GM21786 (cell line): ENCODE results near the gene VPS13D.

Source experiments
- ATAC-seq: cut with Tn5 transposase; IDR thresholded peaks from one replicate; pipeline ENCODE4 v1.9.1; 2021; ENCODE audit not compliant: unreplicated experiment

The VPS13D gene

GRCh38 chr1:12229835-12230548, at the start of gene VPS13D:
Gene VPS13D (plus strand): TSS chr1:12230030. CDS start chr1:12234267, 4,237 bp downstream.
- peak; percentile 62 for ATAC-seq

DNA sequence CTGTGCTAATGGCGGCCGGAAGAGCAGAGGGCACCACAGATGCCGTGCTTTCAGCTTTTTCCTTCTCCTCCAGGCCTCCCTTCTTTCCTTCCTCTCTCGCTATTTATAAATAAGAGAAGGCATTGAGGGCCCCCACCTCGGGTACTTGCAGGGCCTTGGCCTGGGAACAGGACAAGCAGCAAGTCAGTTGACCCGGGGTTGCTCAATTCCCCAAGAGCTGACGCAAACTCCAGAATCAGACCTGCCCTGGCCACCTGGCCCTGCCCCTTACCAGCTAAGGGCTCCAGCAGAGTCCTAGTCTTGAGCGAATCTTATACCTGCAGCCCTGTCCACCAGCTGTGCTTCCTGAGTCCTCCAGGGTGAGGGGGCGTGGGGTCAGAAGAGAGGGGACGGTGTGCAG, 49.5 kb upstream of the VPS13D start:
- no peak for ATAC-seq

- ATAC-seq = no peak
These were observed 48.9 kb upstream of the VPS13D start for GRCh38 chr1:12180903-12181302.

DNA sequence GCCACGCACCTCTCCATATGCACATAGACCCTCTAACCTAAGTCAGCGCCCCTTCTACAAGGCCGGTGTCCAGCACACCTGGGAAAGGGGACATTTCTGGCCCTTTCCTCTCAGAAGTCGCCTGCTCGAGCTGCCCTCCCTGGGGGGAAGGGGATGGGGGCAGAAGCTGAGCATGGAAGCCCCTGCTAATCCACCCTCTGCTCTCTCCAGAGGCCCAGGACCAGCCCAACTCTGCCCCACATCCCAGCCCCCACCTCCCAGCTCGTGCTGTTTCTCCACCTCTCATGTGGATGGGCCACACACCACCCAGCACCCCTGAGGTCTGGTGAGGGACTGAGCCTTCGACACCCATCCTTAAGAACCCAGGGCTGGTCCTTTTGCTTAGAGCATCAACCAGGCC, 48.3 kb upstream of the VPS13D start:
- ATAC-seq = no peak

DNA sequence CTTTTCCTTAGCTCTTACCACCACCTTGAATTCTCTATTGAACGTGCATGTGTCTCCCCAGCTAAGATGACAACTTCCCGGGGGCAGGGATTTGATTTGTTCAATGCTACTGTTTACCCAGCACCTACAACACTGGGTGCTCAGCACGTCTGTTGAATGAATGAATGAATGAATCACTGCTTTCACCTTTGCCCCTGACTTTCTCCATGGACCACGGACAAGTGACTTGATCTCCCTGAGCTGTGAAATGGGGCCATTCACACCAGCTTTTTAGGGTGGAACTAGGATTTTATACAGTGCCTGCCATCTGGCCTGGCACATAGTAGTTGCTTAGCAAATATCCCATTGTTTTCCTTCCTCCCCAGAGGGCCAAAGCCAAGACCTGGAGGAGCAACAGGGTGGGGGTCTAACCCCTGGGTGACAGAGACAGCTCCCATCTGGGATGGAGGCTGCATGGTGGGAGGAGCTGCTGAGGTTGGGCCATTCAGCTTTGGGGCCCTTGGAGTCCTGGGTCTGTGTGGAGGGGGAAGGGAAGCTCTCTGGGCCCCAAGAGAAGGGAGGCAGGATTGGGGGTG, 47.3 kb upstream of the VPS13D start:
- no peak for ATAC-seq

DNA sequence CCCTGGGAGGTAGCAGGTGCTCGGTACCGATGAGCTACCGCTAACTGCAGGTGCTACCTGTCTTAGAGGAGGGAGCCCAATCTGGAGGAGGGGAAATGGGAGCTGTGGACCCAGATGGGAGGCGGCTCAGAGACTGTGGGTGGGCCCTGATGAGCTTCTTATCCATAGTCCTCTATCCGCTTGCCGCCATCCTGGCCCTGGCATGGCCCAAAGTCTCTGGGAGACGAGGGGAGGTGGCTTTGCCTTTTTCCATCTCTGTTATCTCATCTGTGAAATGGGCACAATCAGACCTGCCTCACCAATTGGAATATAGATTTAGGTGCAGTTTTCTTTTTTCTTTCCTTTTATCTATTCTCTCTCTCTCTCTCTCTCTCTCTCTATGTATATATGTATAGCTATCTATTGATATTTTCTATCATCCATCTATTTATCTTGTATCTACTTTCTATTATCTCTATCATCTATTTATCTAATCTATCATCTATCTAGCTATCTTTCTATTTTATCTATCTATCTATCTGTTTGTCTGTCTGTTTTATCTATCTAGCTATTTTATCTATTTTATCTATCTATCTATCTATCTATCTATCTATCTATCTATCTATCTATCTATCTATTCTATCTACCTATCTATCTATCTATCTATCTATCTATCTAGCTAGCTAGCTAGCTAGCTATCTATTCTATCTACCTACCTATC, 46.6 kb upstream of the VPS13D start:
- no peak for ATAC-seq

GRCh38 chr1:12184008-12184681, 45.7 kb upstream of the VPS13D start:
- no peak for ATAC-seq

GRCh38 chr1:12185036-12185917, 44.6 kb upstream of the VPS13D start:
- no peak for ATAC-seq

GRCh38 chr1:12185918-12186678, 43.7 kb upstream of the VPS13D start:
- ATAC-seq = no peak

GRCh38 chr1:12186679-12186985, 43.2 kb upstream of the VPS13D start:
- no peak for ATAC-seq

DNA sequence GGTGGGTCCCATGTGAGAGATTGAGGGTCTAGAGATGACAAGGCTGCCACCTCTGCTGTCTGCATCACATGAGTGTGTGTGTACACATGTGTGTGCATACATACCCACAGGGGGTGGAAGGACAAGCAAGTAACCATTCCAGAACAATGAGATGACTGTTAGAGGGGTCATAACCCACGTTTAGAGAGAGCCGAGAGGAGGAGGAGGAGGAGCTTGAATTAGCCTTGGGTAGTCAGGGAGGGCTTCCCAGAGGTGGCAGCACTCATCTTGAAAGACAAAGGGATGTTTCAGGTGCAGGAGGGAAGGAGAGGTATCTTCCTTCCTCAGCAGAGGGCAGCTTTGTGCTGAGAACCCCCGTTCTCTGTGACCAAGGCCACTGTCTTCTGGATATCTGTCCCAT, 41.7 kb upstream of the VPS13D start:
- ATAC-seq = no peak

- no peak for ATAC-seq
These were observed 41.0 kb upstream of the VPS13D start for GRCh38 chr1:12188657-12189327.

DNA sequence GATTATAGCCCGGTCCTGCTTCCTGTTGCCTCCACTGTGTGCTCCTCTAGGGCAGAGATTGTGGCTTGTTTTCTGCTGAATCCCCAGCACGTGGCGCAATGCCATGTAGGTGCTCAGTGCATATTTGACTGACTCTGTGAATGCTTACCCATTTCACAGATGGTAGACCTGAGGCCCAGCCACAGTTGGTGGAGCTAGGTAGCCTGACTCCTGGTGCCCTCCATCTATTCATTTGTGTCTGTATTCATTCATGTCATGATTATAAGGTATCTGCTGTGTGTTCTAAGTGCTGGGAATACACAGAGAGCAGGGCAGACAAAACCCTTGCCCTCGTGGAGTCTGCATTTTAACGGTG, 40.5 kb upstream of the VPS13D start:
- no peak for ATAC-seq

- ATAC-seq = no peak
These were observed 38.4 kb upstream of the VPS13D start for GRCh38 chr1:12191242-12192032.

GRCh38 chr1:12194666-12195216, 35.1 kb upstream of the VPS13D start:
- ATAC-seq = no peak

DNA sequence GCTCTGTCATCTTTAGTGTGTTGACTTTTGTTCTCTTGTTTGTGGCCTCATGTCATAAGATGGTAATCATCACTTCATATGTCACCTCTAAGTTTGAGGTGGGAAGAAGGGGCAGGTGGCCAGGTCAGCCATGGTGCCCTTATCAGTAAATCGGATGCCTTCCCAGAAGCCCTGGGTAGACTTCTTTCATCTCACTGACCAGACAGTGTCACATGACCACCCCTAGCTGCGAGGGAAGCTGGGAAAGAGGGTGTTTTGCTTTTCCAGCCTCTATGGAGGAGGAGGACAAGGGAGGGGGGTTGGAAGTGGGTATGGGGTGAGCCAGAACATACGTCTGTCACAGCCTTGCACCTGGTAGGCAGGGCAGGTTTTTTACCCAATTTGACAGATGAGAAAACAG, 34.4 kb upstream of the VPS13D start:
- ATAC-seq = no peak

- no peak for ATAC-seq
These were observed 33.0 kb upstream of the VPS13D start for GRCh38 chr1:12196641-12197482.

GRCh38 chr1:12197483-12197880, 32.3 kb upstream of the VPS13D start:
- no peak for ATAC-seq
